ENCODE data around the gene BORCS8.
"Not testable (repeated sequence)": the region's sequence is repeated elsewhere in the genome, so short reads cannot be mapped to it uniquely, and the experiment has no call there.

Gene BORCS8

DNA sequence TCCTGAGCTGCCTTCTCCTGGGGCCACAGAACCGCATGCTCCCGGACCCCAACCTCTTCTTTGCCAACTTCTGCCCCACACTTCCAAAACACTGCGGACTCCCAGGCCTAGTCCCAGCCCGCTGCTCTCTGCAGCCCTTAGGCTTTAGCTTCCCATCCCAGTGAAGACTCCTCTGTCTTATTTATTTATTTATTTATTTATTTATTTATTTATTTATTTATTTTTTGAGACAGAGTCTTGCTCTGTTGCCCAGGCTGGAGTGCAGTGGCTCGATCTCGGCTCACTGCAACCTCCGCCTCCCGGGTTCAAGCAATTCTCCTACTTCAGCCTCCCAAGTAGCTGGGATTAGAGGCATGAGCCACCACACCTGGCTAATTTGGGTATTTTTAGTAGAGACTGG lies 43.4 kb downstream of the BORCS8 start:
- DNase-seq (ENCODE audit: low read depth): not testable (repeated sequence)

GRCh38 chr19:19147344-19147743 lies 44.6 kb downstream of the BORCS8 start:
- DNase-seq (ENCODE audit: low read depth): no peak

- no peak for DNase-seq (ENCODE audit: low read depth)
Measured at GRCh38 chr19:19146865-19147264, 45.1 kb downstream of the BORCS8 start.

- peak; percentile 69 for DNase-seq (ENCODE audit: low read depth)
Measured at GRCh38 chr19:19145684-19146608, 46.0 kb downstream of the BORCS8 start.

GRCh38 chr19:19145281-19145680 lies 46.7 kb downstream of the BORCS8 start:
- no peak for DNase-seq (ENCODE audit: low read depth)

DNA sequence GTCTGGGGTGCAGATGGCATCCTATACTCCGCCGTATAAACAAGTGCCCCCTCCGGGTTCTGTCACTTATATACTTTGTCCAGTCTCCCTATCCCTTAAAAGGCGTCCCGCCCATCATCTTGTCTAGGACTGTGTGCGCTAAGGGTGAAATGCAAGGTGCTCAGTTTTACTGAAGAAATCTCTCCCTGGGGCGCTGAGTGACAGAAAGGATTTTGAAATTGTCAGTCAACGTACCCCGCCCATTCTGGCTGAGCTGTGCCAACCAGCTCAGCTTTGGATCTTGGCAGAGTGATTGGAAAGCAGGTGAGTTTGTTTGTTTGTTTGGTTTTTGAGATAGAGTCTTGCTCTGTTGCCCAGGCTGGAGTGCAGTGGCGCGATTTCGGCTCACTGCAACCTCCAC lies 49.6 kb downstream of the BORCS8 start:
- DNase-seq (ENCODE audit: low read depth): no peak

GRCh38 chr19:19140476-19140875 lies 51.5 kb downstream of the BORCS8 start:
- DNase-seq (ENCODE audit: low read depth): no peak

GRCh38 chr19:19139876-19140229 lies 52.1 kb downstream of the BORCS8 start:
- DNase-seq (ENCODE audit: low read depth): no peak

GRCh38 chr19:19138109-19138981 lies 53.6 kb downstream of the BORCS8 start, which contains the start of gene TMEM161A:
TSS of gene TMEM161A (minus strand) at chr19:19138478. CDS start at chr19:19138428, 50 bp downstream.
- peak; percentile 94 for DNase-seq (ENCODE audit: low read depth)

DNA sequence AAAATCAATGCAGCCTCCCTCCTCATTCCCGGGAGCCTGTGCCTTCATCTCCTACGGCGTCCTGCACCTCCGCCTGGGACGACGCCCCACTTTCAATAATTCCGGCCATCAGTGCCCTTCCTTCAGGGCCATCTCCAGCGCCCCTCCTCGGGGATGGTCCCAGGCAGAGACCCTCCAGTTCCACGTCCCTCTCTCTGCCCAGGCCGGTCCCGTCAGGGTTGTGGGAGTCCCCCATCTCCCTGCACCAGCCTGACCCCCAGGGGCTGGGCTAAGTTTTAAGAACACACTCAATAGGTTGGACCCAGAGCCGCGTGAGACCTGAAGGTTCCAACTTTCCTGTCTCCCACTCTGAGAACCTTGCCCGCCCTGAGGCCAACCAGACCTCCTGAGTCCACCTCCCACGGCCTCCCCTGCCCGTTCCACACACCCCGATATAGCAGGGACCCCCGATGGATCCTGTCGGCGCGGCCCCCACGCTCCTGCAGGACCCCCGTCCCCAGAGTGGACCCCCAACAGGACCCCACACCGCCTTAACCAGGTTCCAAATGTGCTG lies 54.3 kb downstream of the BORCS8 start:
- no peak for DNase-seq (ENCODE audit: low read depth)

DNA sequence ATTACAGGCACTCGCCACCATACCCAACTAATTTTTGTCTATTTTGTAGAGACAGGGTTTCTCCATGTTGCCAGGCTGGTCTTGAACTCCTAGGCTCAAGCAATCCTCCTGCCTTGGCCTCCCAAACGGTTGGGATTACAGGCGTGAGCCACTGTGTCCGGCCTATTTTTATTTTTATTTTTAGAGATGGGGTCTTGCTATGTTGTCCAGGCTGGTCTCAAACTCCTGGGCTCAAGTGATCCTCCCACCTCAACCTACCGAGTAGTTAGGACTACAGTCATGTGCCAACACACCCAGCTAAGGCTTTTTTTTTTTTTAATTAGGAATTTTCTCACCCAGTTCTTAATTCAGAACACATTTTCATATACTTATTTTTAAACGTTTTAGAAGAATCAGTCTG lies 56.2 kb downstream of the BORCS8 start:
- DNase-seq (ENCODE audit: low read depth): not testable (repeated sequence)

DNA sequence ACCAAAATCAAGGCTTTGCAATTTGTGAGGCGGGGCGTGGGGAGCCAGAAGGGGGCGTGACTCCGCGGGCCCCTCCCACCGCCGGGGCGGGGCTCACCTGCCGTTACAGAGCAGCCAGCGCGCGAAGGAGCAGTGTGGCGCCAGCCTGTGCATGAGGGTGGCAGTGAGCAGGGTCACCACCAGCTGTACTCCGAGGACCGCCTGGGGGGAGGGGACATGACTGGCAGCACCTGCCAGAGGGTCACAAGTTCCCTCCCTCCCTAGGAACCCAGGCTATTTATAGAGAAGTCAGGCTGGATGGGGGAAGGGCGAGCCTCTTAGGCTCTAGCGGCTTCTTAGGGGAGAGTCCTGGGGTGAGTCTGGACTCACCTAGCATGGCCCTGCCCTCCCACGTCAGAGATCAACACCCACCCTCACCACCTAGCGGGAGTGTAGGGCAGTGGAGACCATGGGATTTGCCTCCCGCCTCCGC lies 57.2 kb downstream of the BORCS8 start:
- DNase-seq (ENCODE audit: low read depth): peak; percentile 32

DNA sequence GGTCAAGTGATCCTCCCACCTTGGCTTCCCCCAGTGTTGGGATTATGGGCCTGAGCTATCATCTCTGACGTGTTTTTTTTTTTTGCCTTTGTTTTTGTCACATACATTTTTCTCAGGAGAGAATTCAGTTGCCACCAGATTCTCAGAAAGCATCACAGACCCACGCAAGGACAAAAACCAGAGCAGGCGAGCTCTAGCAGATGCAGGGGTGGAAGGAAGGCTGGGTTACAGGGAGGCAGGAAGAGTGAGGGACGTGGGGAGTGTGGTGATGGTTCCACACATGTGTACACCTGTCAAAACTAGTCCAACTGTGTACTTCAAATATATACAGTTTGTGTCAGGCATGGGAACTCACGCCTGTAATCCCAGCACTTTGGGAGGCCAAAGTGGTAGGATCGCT lies 58.0 kb downstream of the BORCS8 start:
- no peak for DNase-seq (ENCODE audit: low read depth)

DNA sequence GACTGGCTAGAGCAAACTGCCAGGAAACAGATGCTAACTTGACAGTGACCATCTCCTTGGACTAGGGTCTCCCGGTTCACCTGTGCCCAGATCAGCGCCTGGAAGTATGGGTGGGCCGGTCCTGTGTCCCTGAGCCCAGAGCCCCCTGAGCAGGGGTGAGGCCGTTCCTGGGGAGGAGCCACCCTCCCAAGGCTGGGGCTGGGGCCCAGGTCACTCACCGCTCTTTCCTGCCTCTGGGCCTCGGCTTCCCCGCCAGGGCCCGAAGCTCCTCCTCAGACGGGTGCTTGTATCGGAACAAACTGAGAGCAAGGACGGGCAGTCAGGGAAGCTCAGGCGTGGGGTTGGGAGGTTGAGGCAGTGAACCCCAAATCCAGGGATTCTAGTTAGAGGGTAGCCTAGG lies 59.0 kb downstream of the BORCS8 start:
- no peak for DNase-seq (ENCODE audit: low read depth)

DNA sequence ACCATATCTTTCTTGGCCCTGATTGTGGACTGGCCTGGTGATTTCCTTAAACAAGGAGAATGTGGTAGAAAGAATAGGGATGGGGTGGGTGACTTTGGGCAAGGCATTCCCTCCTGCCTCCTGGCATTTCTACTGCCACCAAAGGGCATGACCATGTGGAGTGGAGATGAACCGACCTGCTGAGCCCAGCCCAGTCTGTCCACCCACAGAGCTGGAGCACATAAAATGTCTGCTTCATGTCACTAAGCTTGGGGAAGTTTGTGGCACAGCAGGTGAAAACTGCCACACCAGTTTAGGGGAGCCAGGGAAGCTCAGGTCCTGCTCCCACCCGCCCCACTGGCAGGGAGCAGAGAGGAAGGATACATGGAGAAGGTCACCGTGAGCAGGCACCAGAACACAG lies 60.0 kb downstream of the BORCS8 start:
- no peak for DNase-seq (ENCODE audit: low read depth)

All from stimulated activated CD4-positive, alpha-beta T cell treated with anti-CD3 and anti-CD28 coated beads, Interleukin-2, amount 100 ng/mL, for 4 hours (primary cell).